ENCODE data around the gene NAT14. TPM values are rescaled to one million over a fixed set of nuclear protein-coding genes. Genes with fewer than 3 reads are reported as not detected.

Gene NAT14
- total and polyA plus RNA-seq, 2 donors from 2014 or later, result 42.6 to 45.0 TPM

GRCh38 chr19:55489711-55490477, 4.9 kb downstream of the NAT14 start:
- no peak for FAIRE-seq
- Histone ChIP-seq H3K4me3 (ENCODE audit: low read length in 3 of 3) (no peak overlapping the region), H3K27me3 (ENCODE audit: control insufficient read depth, insufficient read depth, low read length) (no peaks in the 10 kb centered on the region), H3K27ac (ENCODE audit: low read depth in 2 of 2, low read length in 2 of 2) (no peak overlapping the region), H3K4me1 (ENCODE audit: control insufficient read depth in 2 of 3, insufficient read depth in 2 of 3, low read depth in 1 of 3, low read length in 3 of 3) (peaks cover 0 to 16% (median 5%) of the 10 kb centered on the region in 3 donors), H3K9ac (ENCODE audit: low read length in 3 of 3) (no peak overlapping the region), H3K9me3 (ENCODE audit: control insufficient read depth in 2 of 3, insufficient read depth in 1 of 3, low read length in 3 of 3) (no peaks in the 10 kb centered on the region), H3K36me3 (ENCODE audit: control insufficient read depth in 2 of 3, insufficient read depth in 3 of 3, low read length in 3 of 3) (no peaks in the 10 kb centered on the region)
- intact Hi-C loops (cut with DNase I), result no loop called here
- TF ChIP-seq CTCF (IDR thresholded peaks at IDR 0.05; ENCODE audit: borderline replicate concordance, extremely low read depth, insufficient read depth), result no peak
- DNase-seq, result peak in 1 of 5 donors; percentile 71

- no peaks in the 10 kb centered on the region for H3K9me3 ChIP-seq (ENCODE audit: control insufficient read depth in 2 of 3, insufficient read depth in 1 of 3, low read length in 3 of 3)
- no peak overlapping the region for H3K27ac ChIP-seq (ENCODE audit: low read depth in 2 of 2, low read length in 2 of 2)
- no peak overlapping the region for H3K4me3 ChIP-seq (ENCODE audit: low read length in 3 of 3)
- intact Hi-C loops (cut with DNase I), result no loop called here
- TF ChIP-seq CTCF (IDR thresholded peaks at IDR 0.05; ENCODE audit: borderline replicate concordance, extremely low read depth, insufficient read depth), result no peak
- H3K27me3 ChIP-seq (ENCODE audit: control insufficient read depth, insufficient read depth, low read length), result no peaks in the 10 kb centered on the region
- no peak overlapping the region for H3K9ac ChIP-seq (ENCODE audit: low read length in 3 of 3)
- H3K4me1 ChIP-seq (ENCODE audit: control insufficient read depth in 2 of 3, insufficient read depth in 2 of 3, low read depth in 1 of 3, low read length in 3 of 3), result peaks cover 0 to 16% (median 5%) of the 10 kb centered on the region in 3 donors
- FAIRE-seq, result no peak
- no peak for DNase-seq
- no peaks in the 10 kb centered on the region for H3K36me3 ChIP-seq (ENCODE audit: control insufficient read depth in 2 of 3, insufficient read depth in 3 of 3, low read length in 3 of 3)
Measured at GRCh38 chr19:55490478-55491432, 5.8 kb downstream of the NAT14 start.

- TF ChIP-seq CTCF (IDR thresholded peaks at IDR 0.05; ENCODE audit: borderline replicate concordance, extremely low read depth, insufficient read depth), result no peak
- no peaks in the 10 kb centered on the region for H3K27me3 ChIP-seq (ENCODE audit: control insufficient read depth, insufficient read depth, low read length)
- peaks cover 0 to 10% (median 4%) of the 10 kb centered on the region in 3 donors for H3K4me1 ChIP-seq (ENCODE audit: control insufficient read depth in 2 of 3, insufficient read depth in 2 of 3, low read depth in 1 of 3, low read length in 3 of 3)
- H3K9ac ChIP-seq (ENCODE audit: low read length in 3 of 3), result no peak overlapping the region
- no peak for FAIRE-seq
- DNase-seq, result no peak
- H3K9me3 ChIP-seq (ENCODE audit: control insufficient read depth in 2 of 3, insufficient read depth in 1 of 3, low read length in 3 of 3), result no peaks in the 10 kb centered on the region
- no peaks in the 10 kb centered on the region for H3K36me3 ChIP-seq (ENCODE audit: control insufficient read depth in 2 of 3, insufficient read depth in 3 of 3, low read length in 3 of 3)
- H3K27ac ChIP-seq (ENCODE audit: low read depth in 2 of 2, low read length in 2 of 2), result no peak overlapping the region
- no peak overlapping the region for H3K4me3 ChIP-seq (ENCODE audit: low read length in 3 of 3)
- intact Hi-C loops (cut with DNase I), result no loop called here
Measured at GRCh38 chr19:55491546-55492360, 6.8 kb downstream of the NAT14 start.
